Transverse colon (tissue), 4 donors: ENCODE measurements around the gene CTNND2.

ENCODE experiments used
- EP300 ChIP-seq: sonication (generic); formaldehyde crosslinking; IDR thresholded peaks from one replicate; pipeline ENCODE4 v1.6.1; 2017; ENCODE audit warnings: antibody characterized with exemption, low read depth
- POLR2AphosphoS5 ChIP-seq, 3 donors: sonication (generic); formaldehyde crosslinking; IDR thresholded peaks; one replicate each; pipeline ENCODE4 v1.6.1; 2016; ENCODE audit warnings: antibody characterized with exemption in 3 of 3
- TF ChIP-seq, protein P1 (sequence below), 5 experiments: fragments of 200-600 bp in 3 of 5; fragments of 450-650 bp in 2 of 5; sonication (generic) in 3 of 5; IDR thresholded peaks; 1 replicate in 2 of 5; 2 replicates in 3 of 5; pipeline ENCODE4 v1.5.1; 2016 to 2017; ENCODE audit warnings: antibody characterized with exemption in 5 of 5, inconsistent platforms in 3 of 5, mild to moderate bottlenecking in 2 of 5, moderate library complexity in 1 of 5

GRCh38 chr5:11128021-11128420 lies 776.2 kb downstream of the CTNND2 start:
- TF ChIP-seq, protein P1, sequence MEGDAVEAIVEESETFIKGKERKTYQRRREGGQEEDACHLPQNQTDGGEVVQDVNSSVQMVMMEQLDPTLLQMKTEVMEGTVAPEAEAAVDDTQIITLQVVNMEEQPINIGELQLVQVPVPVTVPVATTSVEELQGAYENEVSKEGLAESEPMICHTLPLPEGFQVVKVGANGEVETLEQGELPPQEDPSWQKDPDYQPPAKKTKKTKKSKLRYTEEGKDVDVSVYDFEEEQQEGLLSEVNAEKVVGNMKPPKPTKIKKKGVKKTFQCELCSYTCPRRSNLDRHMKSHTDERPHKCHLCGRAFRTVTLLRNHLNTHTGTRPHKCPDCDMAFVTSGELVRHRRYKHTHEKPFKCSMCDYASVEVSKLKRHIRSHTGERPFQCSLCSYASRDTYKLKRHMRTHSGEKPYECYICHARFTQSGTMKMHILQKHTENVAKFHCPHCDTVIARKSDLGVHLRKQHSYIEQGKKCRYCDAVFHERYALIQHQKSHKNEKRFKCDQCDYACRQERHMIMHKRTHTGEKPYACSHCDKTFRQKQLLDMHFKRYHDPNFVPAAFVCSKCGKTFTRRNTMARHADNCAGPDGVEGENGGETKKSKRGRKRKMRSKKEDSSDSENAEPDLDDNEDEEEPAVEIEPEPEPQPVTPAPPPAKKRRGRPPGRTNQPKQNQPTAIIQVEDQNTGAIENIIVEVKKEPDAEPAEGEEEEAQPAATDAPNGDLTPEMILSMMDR (IDR thresholded peaks at IDR 0.05) = no peak
- TF ChIP-seq POLR2AphosphoS5 (IDR thresholded peaks at IDR 0.05) (no peak), EP300 (no peak)
